Peyer's patch (tissue), 4 donors: ENCODE measurements around the gene RPTOR.

ENCODE experiments used
- POLR2A ChIP-seq, 2 donors: fragments of 450-650 bp; IDR thresholded peaks; one replicate each; pipeline ENCODE4 v1.5.1; 2017; ENCODE audit warnings: antibody characterized with exemption in 2 of 2, mild to moderate bottlenecking in 2 of 2, moderate library complexity in 2 of 2
- TF ChIP-seq, protein P1 (sequence below), 6 experiments: fragments of 450-650 bp in 4 of 6; fragments of 200-600 bp in 2 of 6; sonication (generic) in 1 of 6; IDR thresholded peaks; one replicate each; pipeline ENCODE4 v1.5.1; 2017 to 2019; ENCODE audit warnings: antibody characterized with exemption in 6 of 6, mild to moderate bottlenecking in 3 of 6, moderate library complexity in 1 of 6

DNA sequence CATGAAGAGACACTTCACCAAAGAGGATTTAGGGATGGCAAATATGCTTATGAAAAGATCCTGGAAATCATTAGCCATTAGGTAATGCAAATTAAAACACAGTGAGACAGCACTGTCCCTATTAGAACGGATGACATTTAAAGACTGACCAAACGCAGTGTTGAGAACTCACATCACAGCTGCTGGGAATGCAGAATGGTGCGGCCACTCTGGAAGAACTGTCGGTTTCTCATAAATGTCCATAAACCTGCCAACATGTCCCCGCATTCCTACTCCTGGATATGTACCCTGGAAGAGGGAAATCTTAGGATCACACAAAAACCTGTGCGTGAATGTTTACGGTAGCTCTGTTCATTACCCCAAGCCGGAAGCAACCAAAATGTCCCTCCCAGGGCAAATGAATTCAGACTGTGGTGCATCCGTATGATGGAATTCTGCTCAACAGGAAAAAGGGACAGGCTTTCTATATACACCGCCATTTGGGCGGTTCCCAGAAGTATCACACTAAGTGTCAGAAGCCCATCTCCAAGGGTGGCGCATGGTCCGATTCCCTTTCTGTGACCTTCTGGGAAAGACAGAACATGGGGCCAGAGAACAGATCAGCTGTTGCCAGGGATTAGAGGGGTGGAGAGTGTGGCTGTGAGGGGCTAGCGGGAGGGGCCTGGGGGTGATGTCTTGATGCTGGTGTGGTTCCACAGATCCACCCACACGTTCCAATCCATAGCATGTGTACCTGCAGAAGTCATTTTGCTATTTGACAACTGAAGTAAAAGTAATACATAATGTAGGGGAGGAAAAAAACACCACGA lies 249.8 kb downstream of the RPTOR start:
- TF ChIP-seq, protein P1, sequence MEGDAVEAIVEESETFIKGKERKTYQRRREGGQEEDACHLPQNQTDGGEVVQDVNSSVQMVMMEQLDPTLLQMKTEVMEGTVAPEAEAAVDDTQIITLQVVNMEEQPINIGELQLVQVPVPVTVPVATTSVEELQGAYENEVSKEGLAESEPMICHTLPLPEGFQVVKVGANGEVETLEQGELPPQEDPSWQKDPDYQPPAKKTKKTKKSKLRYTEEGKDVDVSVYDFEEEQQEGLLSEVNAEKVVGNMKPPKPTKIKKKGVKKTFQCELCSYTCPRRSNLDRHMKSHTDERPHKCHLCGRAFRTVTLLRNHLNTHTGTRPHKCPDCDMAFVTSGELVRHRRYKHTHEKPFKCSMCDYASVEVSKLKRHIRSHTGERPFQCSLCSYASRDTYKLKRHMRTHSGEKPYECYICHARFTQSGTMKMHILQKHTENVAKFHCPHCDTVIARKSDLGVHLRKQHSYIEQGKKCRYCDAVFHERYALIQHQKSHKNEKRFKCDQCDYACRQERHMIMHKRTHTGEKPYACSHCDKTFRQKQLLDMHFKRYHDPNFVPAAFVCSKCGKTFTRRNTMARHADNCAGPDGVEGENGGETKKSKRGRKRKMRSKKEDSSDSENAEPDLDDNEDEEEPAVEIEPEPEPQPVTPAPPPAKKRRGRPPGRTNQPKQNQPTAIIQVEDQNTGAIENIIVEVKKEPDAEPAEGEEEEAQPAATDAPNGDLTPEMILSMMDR (IDR thresholded peaks at IDR 0.05) = no peak
- no peak for TF ChIP-seq POLR2A (IDR thresholded peaks at IDR 0.05)
